NCI-H1436 treated with DMSO at 0.1 percent for 48 hours (cell line): ENCODE data around the gene ULK4.

Experiments used
- DNase-seq: peaks from one replicate; lab custom pipeline; 2025; lab: John Stamatoyannopoulos, UW

Gene ULK4

GRCh38 chr3:41219424-41219823 is 742.5 kb downstream of the ULK4 start:
- no peak for DNase-seq

DNA sequence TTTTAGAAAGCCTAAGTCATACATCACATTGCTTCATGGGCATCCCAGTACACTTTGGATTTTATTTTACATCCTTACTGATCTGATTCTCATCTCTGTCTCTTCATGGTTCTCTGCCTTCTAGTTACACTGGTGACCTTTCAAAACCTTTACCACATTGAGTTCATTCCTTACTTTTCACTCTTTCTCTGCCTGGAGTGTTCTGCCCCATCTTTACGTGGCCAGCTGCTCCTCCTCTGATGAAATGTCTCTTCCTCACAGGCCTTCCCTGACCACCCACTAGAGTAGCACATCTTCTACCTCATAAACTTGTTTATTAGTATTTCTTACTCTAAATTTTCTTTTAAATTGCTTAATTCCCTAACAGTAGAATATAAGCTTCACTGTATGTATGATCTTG is 744.9 kb downstream of the ULK4 start:
- no peak for DNase-seq

GRCh38 chr3:41216422-41216821 is 745.5 kb downstream of the ULK4 start:
- DNase-seq: no peak

GRCh38 chr3:41213588-41213987 is 748.3 kb downstream of the ULK4 start:
- no peak for DNase-seq

- no peak for DNase-seq
Observed at GRCh38 chr3:41212088-41212487, 749.8 kb downstream of the ULK4 start.

DNA sequence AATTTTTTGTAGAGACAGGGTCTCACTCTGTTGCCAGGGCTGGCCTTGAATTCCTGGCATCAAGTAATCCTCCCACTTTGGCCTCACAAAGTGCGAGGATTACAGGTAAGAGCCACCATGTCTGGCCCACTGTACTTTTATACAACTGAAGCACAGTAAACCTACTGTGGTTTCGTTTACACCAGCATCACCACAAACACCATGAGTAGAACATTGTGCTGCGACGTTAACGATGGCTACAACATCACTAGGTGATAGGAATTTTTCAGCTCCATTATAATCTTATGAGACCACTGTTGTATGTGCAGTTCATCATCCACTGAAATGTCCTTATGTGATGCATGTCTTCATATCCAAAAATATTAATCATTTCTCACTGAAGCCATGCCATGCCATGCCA is 750.9 kb downstream of the ULK4 start:
- no peak for DNase-seq

DNA sequence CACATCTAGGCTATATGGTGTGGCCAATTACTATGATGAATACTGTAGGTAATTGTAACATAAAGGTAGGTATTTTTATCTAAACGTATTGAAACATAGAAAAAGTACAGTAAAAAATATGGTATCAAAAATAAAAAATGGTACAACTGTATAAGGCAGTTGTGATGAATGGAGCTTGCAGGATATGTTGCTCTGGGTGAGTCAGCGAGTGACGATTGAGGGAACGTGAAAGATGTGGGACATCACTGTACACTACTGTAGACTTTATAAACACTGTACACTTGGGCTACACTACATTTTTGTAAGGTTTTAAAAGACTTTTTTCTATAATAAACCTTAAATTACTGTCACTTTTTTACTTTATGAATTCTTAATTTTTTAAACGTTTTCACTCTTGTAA is 752.3 kb downstream of the ULK4 start:
- DNase-seq: no peak

DNA sequence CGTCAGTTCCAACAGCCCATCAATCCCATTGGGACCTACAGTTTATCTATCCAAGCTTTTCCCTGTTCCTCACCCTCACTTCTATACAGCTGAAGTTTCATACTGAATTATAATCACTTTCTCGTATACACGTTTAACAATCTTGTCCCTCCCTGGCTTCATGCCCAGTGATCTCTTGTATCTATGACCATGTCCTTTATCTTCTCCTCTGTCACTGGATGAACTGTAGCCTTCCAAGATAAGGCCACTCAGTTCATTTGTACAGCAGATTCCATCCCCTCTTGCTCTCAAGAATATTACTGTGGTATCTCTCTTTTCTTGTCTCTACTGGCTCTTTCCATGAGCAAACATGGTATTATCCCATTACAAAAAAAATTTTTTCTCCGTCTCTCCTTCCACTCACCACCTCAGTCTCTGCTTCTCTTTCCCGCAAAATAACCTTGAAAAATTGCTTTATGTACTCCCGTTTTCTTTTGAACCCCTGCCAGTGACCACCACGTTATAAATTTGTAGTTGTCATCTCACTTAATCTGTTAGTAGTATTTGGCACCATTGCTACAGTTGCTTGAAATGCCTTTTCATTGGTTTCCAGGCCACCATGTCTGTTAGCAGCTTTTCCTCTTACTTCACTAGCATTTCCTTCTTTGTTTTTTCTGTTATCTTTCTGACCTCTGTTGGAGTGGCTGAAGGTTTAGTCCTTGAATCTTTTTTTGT is 753.2 kb downstream of the ULK4 start:
- no peak for DNase-seq

GRCh38 chr3:41207355-41207754 is 754.5 kb downstream of the ULK4 start:
- no peak for DNase-seq

- DNase-seq: no peak
Observed at GRCh38 chr3:41205591-41205990, 756.3 kb downstream of the ULK4 start.

GRCh38 chr3:41204369-41204768 is 757.5 kb downstream of the ULK4 start:
- no peak for DNase-seq

DNA sequence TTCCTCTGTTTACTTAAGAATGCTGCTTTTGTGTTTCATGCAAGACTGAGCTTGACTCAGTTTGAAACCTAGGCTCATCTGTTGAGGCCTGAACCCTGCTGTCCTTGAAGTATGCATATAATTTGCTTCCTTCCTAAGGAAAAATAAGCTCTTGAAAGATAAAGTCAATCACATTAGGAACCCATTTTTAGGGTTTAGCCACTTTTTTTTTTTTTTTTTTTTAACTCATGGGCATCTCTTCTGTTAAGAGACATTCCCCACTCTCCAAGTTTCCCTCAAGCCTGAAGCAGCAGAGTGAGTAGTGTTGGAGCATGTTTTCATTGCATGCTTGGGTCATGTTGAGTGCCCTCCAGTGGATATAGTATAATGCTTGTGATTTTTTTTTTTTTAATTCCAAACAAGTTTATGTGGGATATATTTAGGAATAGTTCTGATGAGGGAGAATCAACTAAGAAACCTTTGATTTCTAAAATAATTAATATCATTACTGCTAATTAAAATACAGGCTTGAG is 759.0 kb downstream of the ULK4 start:
- DNase-seq: no peak

DNA sequence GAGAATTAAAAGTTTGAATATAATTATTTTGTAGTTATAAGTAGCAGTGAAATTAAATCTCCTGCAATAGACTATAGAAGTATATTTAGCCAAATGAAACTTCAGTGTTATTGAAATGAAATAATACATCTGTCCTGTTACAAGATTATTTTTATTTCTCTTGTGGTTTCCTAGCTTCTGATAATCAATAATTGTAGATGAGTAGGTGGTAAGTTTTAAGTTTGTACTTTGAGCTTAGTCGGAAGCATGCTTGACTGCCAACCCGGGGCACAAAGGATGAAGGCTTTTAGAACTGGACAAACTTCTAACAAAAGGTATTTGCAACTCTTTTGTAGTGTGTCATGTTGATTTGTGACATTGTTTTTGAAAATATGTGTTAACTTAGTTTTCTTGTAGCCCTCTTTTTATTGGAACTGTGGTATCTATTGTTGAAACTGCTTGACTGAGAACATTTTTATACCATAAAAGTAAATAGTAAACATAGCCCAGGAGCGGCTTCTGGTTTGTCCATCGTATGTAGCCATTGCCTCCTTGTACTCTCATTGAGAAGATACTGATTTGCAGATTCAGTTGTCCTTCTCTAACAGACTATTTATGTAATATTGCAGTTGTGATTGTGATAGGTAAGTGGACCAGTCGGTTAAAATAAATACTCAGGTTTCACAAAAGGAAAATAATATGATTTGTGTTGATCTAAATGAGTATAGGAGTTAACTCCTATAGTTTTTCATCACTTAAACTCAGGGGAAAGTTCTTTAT is 759.6 kb downstream of the ULK4 start:
- DNase-seq: no peak

- no peak for DNase-seq
Observed at GRCh38 chr3:41200669-41201021, 761.3 kb downstream of the ULK4 start.

DNA sequence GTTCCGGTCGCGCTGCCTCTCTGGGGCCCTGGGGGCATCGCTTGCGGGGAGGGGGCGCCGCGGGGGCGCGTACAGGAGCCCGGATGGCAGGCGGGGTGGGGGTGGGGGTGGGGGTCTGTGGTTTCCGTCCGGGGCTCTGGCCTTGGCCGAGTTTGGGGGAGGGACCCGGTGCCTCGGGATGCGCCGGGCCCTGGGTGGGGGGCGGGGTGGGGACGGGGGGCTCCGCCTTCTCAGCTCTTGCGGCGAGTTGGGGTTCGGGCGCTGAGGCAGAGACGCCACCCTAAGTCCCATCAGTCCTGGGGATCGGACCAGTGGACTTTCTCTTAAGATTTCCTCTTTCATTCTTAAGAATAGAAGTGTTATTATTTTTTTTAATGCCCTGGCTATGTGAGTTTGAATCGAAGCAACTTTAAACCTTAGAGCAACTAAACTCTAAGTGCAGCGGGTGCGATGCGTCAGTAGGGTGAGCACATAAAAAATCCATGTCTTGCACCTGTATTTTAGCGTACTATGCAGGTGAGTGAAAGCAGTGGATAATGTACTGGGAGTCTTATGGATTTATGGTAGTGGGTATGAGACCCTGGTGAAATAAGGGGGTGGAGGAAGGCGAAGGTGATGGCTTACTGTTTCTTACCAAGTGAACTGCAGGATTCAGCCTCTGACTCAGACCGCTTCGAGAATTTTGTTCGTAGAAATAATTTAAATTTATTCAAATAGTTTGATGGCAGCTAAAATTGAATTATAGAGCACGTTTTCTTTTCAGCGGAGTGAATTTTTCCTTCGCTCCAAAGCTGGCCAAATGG is 761.8 kb downstream of the ULK4 start:
- no peak for DNase-seq

GRCh38 chr3:41198950-41199865 is 762.7 kb downstream of the ULK4 start, which contains the start of gene CTNNB1:
TSS of gene CTNNB1 (plus strand) at chr3:41199505. CDS start at chr3:41224069, 24,564 bp downstream.
- peak; percentile 13 for DNase-seq

GRCh38 chr3:41198526-41198925 is 763.4 kb downstream of the ULK4 start:
- DNase-seq: no peak

DNA sequence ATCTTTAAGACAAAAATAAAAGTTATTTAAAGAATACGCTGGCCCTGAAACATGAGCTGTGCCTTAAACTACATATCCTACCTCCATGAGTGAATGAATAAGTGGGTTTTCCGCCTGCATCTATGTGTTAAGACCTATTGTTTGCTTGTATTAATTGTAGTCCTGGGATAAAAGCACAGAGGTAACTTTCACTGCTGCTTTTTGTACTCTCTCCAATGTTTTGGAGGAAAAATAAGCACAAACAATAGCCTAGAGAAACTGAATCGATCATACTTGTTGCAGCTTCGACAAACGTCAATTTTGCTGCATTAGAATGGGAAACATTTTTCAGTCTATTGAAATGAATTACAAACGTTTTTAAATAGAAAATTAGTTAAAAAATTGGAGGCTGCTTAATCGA is 763.9 kb downstream of the ULK4 start:
- no peak for DNase-seq
